CD1c-positive myeloid dendritic cell (primary cell): ENCODE results near the gene JAKMIP1.

ENCODE experiments used
- DNase-seq: peaks from one replicate; pipeline ENCODE4 v3.0.0-alpha.2; 2016; ENCODE audit errors: extremely low spot score

JAKMIP1 gene

DNA sequence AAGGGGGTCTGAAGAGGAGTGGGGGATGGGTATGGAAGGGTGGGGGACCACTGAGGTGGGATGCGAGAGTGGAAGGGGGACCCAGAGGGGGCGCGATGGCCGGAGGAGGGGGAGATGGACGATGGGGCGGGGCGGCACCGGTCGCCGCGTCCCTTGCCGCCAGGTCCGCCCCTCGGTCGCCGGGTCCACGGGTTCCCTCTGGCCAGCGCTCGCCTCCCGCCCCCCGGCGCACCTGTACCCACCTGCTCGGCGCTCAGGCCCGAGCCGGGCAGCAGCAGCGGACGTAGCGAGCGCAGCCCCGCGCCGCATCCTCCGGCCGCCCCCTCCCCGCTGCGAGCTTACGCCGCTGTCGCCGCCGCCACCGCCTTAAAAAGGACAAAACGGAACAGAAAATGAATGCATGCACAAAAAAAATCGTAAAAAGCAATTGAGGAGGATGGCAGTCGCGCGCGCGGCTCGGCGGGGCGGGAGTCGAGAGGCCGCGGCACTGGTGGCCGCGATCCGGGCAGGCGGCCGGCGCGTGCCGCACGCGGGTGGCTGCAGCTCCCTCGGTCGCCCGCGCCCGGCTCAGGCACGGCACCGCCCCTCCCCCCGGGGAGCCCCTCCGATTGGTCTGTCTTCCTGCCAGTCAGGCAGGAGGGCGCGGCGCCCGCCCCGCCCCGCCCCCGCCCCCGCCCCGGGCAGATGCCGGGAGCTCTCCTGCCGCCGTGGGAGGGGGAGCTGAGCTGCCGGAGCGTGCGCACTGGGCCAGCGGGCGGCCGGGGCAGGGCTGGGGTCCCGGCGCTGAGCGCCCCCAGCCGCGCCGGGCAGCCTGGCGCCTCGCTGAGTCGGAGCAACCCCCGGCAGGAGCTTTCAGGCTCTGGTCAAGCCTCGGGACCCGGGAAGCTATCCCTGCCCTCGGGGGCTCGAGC lies at the start of gene JAKMIP1:
JAKMIP1 (minus strand) TSS at position 539 of the 911 bp plus-strand sequence. CDS start 87,699 bp downstream, outside the sequence.
- peak; percentile 47 for DNase-seq

DNA sequence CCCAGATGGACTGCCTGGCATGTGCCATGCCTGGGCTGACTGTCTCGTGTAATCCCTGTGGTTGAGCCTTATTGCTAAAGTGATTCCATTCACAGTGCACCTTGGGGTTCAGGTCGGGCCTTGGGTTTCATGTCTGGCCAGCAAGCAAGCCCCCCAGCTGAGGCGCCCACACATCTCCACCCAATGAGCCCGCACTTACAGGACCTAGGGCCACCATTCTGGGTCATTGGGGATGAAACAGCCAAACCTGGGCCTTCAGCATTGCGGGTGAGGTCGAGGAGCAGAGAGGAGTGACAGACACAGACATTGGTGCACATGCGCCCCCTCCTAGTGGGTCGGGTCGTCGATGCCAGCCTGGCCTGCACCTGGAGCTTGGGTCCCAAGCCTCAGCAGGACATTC lies 48.0 kb upstream of the JAKMIP1 start:
- DNase-seq: no peak

DNA sequence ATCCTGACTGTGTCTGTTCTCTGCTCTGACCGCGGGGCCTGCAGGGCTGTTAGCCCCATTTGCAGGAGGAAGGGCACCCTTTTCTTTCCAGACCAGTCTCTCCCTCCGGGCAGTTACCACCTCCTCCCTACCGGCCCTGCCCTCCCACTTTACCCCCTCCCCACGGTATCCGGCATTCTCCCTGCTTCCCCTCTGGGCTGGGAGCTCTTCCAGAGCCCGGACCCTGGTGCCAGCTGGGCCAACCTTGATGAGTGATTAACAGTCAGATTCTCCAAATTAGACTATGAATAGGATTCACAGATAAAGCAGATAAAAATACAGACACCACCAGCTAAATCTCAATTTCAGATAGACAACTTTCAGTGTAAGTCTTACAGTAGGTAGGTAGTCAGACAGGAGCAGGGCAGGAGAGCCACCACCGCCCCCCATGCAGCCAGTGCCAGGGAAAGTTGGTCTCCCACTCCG lies 45.9 kb upstream of the JAKMIP1 start:
- no peak for DNase-seq

DNA sequence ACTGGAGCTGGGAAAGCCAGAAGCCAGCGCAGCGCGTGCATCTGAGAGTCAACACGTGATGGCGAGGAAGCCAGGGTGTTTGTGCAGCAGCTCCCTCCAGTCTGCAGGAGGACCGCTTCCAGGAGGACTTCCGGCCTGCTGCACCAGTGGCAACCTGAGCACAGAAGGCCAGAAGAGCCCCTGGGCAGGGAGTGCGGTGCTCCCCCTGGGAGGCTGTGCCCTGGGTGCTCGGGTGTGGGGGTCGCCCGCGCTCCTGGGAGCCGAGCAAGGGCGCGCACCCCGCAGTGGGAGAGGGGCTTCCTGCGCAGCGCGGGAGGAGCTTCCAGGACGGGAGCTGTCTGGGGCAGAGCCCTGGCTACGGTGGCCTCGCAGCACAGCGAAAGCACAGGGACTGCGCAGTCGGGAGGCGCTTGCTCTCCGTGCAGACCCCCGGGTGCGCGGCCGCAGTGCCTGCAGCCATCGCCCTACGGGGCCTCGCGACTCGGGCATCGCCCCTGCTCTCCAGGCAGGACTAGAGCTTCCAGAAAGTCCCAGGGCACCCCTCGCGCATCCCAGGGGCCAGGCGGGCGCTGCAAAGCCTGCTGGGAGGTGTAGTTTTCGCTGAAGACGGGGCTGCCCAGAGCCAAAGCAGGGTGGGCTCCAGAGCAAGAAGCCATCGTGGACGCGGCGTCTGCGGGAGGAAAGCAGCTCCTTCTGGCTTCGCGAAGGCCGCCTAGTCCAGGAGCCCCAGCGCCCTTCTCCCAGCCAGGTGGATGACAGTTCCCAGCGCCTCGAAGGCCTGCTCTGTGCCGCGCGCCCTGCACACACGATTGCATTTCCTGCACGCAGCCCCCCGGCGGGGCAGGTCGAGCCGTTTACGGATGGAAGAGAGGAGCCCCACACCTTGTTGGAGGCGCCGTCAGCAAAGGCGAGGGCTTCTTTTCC lies 45.2 kb upstream of the JAKMIP1 start:
- DNase-seq: no peak

DNA sequence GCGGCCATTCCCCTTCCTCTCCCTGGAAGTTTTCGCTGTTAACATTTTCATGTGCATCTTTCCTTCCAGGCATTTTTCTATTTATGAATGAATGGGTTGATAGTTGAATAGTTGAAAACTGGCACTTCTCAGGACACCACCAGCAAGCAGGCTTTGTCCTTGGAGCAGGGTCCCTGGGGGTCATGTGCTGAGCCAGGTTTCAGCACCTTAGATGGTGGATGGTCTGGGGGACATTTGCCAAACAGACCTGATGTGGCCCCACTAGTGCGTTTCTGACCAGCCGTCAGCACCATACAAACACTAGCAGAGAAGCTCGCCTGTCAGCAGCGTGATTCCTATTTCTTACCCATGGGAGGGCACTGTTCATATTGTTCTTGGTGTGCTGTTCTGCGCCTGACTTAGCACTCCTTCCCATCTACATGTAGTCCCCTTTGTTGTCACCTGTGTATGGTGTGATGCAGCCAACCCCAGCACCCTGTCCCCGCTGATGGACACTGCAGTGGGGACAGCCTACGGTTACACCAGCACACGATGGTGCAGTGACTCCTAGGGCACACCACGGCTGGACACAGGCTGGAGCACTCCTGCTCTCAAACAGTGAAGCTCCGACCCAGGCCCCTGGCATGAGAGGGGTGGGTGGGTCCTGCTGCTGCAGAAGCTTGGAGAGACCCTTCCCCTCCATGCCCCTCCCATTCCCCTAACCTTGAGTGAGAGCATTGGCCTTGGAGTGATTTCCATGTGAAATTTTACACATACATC lies 42.1 kb upstream of the JAKMIP1 start:
- DNase-seq: no peak

DNA sequence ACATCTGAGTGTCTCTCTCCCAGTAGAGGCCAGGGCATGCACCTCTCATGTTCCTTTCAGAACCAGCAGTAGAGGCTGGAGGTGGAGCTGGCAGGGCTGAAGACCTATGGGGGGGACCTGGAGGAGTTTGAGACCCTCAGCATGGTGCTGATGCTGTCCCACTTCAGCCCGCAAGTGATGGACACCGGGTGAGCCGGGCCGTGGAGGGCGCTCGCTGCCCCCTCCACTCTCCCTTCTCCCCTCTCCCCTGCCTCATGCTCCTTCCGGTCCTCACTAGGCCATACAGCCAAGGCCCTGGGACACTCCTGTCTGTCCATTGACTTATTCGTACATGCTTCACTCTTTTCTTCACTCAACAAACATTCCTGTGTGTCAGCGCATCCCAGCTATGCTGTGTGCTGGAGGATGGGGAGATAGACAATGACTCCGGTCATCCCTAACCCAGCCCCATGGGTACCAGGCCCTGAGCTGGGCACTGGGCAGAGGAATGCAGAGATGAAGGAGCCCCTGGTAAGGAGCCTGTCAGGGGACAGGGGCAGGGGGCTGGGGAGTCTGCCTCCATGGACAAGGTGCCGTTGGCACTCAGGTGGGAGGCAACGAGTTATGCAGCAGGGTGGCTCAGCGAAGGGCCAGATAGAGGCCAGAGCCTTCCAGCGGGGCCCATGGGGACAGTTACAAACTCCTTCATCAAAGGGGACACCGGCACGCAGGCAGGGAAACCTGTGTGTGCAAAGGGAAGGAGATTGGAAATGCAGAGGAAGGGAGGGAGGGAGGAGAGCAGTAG lies 40.9 kb upstream of the JAKMIP1 start:
- DNase-seq: no peak

DNA sequence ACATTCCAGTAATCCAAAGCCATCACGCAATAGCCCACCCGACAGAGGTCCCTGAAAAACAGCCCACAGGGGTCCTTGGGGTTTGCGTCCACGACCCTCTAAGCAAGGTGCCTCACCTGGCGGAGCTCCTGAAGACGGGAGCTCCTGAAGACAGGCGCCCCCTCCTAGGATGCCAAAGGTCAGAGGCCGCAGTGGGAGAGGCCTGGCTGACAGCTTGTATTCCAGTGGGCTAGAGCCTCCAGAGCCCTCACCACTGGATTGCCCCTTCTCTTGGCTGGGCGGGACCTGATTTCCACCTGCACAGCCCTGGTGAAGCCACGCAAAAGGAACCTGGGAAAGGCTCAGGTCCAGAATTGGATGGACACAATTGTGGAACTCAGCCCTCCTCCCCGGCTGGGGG lies 39.6 kb upstream of the JAKMIP1 start:
- DNase-seq: no peak

DNA sequence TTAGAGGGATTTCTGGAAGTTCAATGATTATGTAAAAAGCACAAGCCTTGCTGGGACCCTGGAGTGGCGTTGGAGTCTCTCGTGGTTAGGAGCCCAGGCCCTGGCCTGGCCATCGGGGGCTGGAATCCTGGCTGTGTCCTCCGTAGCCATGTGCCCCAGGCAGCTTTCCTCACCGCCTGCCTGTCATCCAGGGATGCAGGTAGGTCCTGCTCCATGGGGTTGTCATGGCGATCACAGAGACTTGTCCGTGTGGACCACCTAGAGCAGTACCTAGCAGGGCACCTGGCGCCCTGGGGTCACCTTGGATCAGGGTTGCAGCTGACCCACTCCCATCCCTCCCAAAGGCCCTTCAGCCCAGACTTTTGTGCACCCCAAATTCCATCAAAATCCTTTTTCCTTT lies 39.1 kb upstream of the JAKMIP1 start:
- DNase-seq: no peak

DNA sequence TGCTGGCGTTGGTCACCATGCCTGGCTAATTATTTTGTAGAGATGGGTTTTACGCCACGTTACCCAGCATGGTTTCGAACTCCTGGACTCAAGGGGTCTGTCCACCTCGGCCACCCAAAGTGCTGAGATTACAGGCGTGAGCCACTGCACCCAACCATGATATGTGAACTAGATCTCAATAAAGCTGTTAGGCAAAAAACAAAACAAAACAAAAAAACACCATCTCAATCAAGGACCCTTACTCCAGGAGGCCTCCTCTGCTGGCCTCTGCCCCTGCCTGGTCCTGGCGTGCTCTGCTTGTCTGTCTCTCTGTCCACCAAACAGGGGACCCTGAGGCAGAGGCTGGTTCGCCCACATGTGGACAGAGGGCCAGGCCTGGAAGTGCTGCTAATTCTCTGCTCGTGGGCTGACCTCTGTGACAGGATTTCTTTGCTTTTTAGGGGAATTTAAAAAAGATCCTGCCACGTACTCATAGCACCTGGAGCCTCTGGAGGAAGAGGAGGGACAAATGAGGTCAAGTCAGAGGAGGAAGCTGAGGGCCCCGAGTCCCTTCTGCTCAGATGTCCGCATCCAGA lies 36.6 kb upstream of the JAKMIP1 start:
- DNase-seq: no peak

DNA sequence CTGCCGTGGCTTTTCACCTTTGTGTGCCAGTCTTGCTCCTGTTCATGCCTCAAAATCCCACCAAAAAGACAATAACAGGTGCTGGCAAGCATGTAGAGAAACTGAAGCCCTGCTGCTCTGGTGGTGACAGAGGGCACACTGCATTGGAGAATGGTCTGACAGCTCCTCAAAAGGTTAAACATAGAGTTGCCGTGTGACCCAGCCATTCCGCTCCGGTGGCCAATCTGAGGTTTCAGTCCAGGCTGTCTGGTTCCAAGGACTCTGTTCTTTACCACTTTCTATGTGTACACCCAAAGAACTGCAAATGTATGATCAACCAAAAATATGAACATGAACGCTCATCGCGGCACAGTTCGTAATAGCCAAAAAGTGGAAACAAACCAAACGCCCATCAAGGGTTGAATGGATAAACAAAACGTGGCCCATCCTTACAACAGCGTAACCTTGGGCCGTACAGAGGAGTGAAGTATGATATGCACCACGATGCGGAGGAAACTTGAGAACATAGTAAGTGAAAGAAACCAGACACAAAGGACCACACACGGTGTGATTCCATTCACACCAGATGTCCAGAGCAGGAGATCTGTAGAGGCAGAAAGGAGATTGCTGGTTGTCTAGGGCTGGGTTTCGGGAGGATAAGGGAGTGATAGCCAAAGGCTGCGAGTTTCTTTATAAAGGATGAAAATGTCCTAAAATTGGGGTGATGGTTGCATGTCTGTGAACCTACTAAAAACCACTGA lies 35.7 kb upstream of the JAKMIP1 start:
- no peak for DNase-seq

DNA sequence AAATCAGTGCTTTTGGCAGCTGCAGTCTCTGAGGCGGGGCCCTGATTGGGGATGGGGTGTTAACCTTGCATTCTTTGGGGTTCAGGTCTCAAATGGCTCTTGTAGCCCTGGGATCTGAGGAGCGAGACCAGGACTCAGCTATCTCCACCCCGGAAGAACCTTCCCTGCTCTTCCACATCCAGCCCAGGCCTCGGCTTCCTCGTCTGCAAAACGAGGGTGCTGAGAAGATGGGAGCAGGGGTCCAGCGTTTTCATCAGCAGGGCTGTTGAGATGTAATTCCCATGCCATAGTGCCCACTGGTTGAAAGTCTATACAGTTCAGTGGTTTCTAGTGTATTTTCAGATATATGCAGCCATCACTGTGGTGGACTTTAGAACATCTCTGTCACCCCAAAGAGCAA lies 34.7 kb upstream of the JAKMIP1 start:
- DNase-seq: no peak

DNA sequence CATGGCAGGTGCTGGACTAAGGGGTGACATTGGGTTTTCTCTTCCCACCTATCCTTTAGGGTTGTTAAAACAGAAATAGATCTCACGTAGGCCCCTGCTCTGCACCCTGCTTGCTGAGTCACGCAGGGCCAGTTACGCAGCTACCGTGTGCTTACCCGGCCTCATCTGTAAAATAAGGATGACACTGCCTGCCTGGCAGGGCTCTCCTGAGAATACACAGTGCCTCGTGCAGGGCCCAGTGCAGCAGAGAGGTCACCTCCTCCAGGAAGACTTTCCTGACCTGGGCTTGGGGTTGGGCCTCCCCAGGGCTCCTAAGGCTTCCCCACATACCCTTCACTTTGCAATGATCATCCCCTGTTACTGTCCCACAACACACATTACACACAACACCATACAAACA lies 33.6 kb upstream of the JAKMIP1 start:
- no peak for DNase-seq

DNA sequence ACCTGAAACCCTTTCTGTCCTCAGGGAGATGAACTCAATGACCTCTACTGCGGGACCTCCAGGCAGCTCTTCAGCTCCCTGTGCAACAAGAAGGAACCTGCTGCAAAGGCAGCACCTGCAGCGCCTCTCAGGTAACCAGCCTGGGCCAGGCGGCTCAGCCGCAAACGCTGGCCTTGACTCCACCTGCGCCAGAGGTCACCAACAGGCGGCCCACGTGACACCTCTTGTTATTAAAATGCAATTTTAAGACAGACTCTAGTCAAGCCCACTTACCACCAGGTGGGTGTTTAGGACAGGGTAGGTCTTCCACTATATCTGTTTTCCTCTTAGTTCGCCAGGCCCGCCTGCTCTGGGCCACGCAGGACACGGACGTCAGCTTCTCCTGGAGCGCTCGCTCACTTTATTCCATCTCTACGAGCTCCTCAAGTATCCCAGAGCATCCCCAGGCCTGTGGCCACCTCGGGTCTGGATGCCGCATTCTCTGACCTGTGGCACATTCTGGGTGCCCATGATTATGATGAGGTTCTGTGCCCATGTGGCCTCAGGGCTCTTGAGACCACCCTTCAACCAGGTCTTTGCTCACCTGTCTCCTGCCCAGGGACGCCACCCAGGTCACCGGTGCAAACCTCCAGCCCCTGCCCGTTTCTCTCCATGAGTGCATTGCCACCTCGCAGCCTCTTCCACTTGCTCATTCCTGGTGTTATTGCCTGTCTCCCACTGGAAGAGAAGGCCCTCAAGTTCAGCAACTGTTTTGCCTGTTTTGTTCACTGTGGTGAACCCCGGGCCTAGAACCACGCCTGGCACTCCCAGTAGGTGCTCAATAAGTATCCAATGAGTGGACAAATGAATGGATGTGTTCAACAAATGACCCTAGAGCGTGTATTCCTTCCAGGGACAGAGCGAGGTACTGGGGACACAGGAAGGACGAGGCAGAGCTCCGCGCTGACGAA lies 32.8 kb upstream of the JAKMIP1 start:
- DNase-seq: no peak

DNA sequence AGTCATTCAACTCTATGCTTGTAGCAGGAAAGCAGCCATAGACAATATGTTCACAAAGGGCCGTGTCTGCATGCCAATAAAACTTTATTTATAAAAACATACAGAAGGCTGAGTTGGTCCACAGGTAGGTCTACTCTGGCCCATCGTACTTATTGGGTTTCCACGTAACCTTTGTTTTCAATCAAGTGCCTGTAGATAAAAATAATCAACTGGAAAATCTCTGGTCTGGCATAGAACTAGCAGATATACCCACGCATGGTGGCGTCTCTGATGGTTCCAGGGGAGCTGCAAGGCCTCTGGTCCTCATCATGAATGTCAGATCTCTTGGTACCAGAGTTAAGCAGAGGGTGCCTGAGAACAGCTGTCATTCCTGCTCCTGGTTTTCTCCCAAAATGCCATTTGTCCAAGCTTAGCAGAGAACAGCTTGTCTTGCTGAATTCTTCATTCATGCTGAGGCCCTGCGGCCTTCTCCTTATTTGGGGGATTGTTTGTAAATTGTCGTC lies 31.4 kb upstream of the JAKMIP1 start:
- DNase-seq: no peak

DNA sequence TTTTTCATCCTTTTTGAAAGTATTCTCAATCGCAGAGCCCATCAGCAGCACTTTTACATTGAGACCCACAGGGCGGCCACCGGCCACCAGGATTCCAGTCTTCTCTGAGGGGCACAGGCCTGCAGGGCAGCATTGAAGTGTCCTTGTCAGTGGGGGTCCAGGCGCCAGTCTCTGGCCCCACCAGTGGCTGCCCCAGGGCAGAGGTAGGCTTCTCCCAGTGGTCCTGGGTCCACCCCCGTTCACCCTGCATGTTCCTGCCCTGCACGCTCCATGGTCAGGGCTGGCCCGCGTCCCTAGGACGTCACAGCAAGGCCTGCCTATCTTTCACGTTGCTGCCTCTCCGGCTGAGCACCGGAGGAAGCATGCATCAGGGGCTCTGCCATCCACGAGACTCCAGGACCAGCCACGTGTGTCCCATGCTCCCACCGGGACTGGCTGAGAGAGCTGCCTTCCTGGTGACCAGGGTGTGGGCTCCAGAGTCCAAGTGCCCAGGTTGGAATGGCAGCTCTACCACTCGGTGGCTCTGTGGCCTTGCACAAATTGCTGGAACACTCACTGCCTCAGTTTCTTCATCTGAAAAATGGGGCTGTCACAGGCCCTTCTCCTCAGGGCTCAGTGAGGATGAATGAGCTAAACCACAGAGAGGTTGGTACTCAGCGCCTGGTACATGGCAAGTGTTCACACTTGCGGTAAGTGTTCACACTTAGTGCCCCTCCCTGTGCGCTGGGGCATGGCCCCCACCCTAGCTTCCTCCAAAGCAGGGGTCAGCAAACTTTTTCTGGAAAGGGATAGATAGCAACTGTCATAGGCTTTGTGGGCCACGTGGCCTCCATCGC lies 30.7 kb upstream of the JAKMIP1 start:
- DNase-seq: no peak

DNA sequence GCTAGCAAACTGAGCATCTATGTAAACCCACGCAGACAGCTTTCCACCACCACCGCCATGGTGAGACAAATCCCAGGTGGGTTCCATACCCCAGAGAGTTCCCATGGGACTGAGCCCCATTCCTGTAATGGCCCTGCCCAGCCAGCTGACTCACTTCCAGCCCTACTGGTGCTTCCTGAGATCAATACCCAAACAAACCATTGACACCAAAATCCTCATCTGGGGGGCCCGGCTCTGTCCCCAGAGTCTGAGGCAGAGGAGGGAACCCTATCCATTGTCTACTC lies 30.1 kb upstream of the JAKMIP1 start:
- no peak for DNase-seq

DNA sequence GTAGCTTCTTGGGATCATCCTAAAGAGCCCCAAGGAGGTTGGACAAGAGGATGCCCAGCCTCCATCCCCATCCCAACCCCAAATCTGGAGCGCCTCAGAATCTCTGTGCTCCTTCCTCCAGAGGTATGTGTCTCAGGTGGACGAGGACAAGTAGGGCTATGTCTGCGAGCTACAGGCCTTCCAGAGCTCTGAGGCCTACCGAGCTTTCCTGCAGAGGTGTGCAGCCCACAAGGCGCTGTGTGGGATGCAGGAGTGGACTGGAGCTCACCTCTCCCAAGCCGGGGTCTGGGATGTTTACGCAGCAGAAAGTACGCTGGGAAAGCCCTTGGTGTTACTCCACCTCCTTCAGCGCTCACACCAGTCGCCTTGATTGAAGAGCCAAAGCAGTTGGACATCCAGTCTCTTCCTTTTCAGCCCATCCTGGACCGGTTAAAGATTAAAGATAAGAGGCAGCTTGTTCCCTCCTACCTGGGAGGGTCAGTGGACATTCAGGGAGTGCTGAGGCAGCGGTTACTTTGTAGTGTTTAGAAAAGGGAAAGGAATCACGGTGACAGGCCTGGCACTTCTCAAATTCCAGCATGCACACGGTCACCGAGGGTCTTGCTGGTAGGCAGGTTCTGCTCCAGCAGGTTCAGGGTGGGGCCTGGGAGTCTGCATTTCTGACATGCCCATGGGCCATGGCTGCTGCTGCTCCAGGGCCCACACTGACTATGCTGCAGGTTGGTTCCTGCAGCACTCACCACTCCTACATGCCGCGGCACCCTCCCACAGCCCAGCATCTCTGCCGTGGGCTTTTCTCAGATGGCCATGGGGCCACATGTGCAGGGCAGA lies 29.5 kb upstream of the JAKMIP1 start:
- no peak for DNase-seq
